Hepatocyte (in vitro differentiated cells): ENCODE measurements around the gene ZFYVE28.

Source experiments
- EZH2 ChIP-seq: fragments of 200-600 bp; sonication (generic); IDR thresholded peaks from 2 replicates; pipeline ENCODE4 v1.6.1; 2016; ENCODE audit warnings: antibody characterized with exemption, mild to moderate bottlenecking, borderline replicate concordance
- EZH2phosphoT487 ChIP-seq: fragments of 200-600 bp; sonication (generic); IDR thresholded peaks from one replicate; pipeline ENCODE4 v1.6.1; 2018; ENCODE audit warnings: antibody characterized with exemption, mild to moderate bottlenecking, low read depth, moderate library complexity; ENCODE audit not compliant: unreplicated experiment, severe bottlenecking
- TF ChIP-seq, protein P1 (sequence below): fragments of 200-600 bp; sonication (generic); IDR thresholded peaks from 2 replicates; pipeline ENCODE4 v1.5.1; 2016; ENCODE audit warnings: antibody characterized with exemption, mild to moderate bottlenecking; ENCODE audit not compliant: poor library complexity

DNA sequence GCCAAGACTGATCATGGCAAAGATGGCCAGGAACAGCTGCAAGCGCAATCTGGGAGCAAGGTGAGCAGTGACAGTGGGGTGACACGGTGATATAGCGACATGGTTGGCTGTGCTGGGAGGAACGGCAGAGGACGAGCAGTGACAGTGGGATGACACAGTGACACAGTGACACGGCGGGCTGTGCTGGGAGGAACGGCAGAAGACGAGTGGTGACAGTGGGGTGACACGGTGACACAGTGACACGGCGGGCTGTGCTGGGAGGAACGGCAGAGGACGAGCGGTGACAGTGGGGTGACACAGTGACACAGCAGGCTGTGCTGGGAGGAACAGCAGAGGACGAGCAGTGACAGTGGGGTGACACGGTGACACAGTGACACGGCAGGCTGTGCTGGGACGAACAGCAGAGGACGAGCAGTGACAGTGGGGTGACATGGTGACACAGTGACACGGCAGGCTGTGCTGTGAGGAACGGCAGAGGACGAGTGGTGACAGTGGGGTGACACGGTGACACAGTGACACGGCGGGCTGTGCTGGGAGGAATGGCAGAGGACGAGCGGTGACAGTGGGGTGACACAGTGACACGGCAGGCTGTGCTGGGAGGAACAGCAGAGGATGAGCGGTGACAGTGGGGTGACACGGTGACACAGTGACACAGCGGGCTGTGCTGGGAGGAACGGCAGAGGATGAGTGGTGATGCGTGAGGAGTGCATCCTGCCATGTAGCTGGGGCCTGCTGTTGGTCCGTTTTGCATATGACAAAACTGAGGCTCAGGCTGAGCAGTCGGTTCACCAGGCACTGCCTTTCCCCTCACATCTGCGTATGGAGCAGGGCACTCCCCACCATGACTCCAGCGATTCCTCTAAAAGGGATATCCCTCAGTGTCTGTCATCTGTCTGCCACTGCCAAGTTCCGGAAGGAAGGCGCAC is 120.6 kb downstream of the ZFYVE28 start:
- TF ChIP-seq, protein P1, sequence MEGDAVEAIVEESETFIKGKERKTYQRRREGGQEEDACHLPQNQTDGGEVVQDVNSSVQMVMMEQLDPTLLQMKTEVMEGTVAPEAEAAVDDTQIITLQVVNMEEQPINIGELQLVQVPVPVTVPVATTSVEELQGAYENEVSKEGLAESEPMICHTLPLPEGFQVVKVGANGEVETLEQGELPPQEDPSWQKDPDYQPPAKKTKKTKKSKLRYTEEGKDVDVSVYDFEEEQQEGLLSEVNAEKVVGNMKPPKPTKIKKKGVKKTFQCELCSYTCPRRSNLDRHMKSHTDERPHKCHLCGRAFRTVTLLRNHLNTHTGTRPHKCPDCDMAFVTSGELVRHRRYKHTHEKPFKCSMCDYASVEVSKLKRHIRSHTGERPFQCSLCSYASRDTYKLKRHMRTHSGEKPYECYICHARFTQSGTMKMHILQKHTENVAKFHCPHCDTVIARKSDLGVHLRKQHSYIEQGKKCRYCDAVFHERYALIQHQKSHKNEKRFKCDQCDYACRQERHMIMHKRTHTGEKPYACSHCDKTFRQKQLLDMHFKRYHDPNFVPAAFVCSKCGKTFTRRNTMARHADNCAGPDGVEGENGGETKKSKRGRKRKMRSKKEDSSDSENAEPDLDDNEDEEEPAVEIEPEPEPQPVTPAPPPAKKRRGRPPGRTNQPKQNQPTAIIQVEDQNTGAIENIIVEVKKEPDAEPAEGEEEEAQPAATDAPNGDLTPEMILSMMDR, result no peak
- no peak for TF ChIP-seq EZH2
- no peak for TF ChIP-seq EZH2phosphoT487
